Activated CD8-positive, alpha-beta memory T cell treated with anti-CD3 and anti-CD28 coated beads, Interleukin-2, amount 10 ng/mL, durations not matched to agents 7 days and 5 days (primary cell): ENCODE results near the gene CCDC154. TPM values are rescaled to one million over a fixed set of nuclear protein-coding genes. Genes with fewer than 3 reads are reported as not detected.

ENCODE experiments used
- ATAC-seq: fragments of 150-1000 bp; cut with Tn5 transposase; one replicate; pipeline ENCODE4 v1.10.0; 2021; ENCODE audit warnings: moderate library complexity
- CTCF ChIA-PET: fragments of 350-600 bp; sonication (Branson Sonifier 250); formaldehyde crosslinking; loops from one replicate; lab custom pipeline; 2021; ENCODE audit warnings: antibody characterized with exemption; lab: Charles Lee
- DNase-seq: peaks from one replicate; pipeline ENCODE4 v3.0.0-alpha.2; 2020
- H3K27ac Mint-ChIP-seq: one replicate; pipeline ENCODE4 v1.8.0; 2021; ENCODE audit warnings: mild to moderate bottlenecking, mixed read lengths
- H3K27me3 Mint-ChIP-seq: one replicate; pipeline ENCODE4 v1.8.0; 2021; ENCODE audit warnings: mixed read lengths
- H3K36me3 Mint-ChIP-seq: one replicate; pipeline ENCODE4 v1.8.0; 2021; ENCODE audit warnings: mild to moderate bottlenecking, mixed read lengths
- H3K4me1 Mint-ChIP-seq: one replicate; pipeline ENCODE4 v1.8.0; 2021; ENCODE audit warnings: mixed read lengths
- H3K4me3 Mint-ChIP-seq: one replicate; pipeline ENCODE4 v1.8.0; 2021; ENCODE audit warnings: mild to moderate bottlenecking, moderate library complexity, mixed read lengths
- H3K9me3 Mint-ChIP-seq: one replicate; pipeline ENCODE4 v1.8.0; 2022; ENCODE audit warnings: low read depth, mixed read lengths
- total RNA-seq, 2 experiments: library from RNA; stranded (reverse); gene quantifications; one replicate each; pipeline ENCODE4 v1.2.3, GENCODE V29; 2021

Gene CCDC154
- total RNA-seq, 2 experiments from 2014 or later, result 2.0 to 2.9 TPM

- ATAC-seq, result no peak
- Mint-ChIP-seq H3K27me3 (no peaks in the 10 kb centered on the region), H3K27ac (no peak overlapping the region), H3K4me1 (peaks cover 6% of the 10 kb centered on the region), H3K4me3 (no peak overlapping the region), H3K36me3 (peaks cover 5% of the 10 kb centered on the region), H3K9me3 (no peaks in the 10 kb centered on the region)
- CTCF ChIA-PET, result no interaction called here
- DNase-seq, result no peak
These were observed 40.6 kb downstream of the CCDC154 start for GRCh38 chr16:1403733-1404132.

DNA sequence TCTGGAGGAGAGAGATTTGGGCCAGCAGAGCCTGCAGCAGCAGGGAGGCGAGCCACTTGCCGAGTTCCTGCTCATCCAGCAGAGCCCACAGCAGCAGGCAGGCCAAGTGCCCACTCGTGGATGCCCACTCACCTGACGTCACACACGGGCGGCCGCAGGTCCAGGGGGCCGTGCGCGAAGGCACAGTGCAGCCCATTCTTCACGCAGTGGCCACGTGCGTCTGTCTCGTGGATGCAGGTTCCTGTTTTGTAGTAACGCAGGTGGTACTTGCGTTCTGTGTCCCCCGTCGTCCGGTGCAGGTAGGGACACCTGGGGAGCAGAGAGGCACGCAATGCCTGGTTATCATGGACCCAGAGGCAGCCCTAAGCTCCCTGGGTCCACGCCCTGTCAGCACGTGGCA, 41.3 kb downstream of the CCDC154 start:
- H3K27ac Mint-ChIP-seq, result no peak overlapping the region

DNA sequence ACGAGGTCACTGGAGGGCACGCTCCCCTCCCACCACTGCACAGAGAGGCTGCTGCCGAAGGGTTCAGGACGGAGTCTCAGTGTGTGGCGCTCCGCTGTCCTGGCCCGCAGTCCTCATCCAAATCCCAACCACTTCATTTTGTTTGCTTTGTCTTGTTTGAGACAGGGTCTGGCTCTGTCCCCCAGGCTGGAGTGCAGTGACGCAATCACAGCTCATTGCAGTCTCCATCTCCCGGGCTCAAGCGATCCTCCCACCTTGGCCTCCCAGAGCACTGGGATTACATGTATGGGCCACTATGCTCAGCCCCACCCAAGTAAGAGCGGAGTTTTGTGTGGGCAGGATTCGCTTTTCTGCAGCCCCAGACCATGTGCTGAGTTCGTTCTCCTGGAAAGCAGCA, 42.6 kb downstream of the CCDC154 start:
- no peaks in the 10 kb centered on the region for H3K4me1 Mint-ChIP-seq
- no peaks in the 10 kb centered on the region for H3K27me3 Mint-ChIP-seq
- no peaks in the 10 kb centered on the region for H3K9me3 Mint-ChIP-seq
- H3K36me3 Mint-ChIP-seq, result peaks cover 5% of the 10 kb centered on the region
- H3K4me3 Mint-ChIP-seq, result no peak overlapping the region
- CTCF ChIA-PET, result no interaction called here
- H3K27ac Mint-ChIP-seq, result no peak overlapping the region
- DNase-seq, result no peak
- ATAC-seq, result no peak

More for the DNA sequence above, 41.3 kb downstream of the CCDC154 start:
- no peaks in the 10 kb centered on the region for H3K9me3 Mint-ChIP-seq
- ATAC-seq (no peak), DNase-seq (no peak)
- H3K27me3 Mint-ChIP-seq, result no peaks in the 10 kb centered on the region
- CTCF ChIA-PET, result no interaction called here
- H3K4me3 Mint-ChIP-seq, result no peak overlapping the region
- H3K36me3 Mint-ChIP-seq, result peaks cover 5% of the 10 kb centered on the region
- H3K4me1 Mint-ChIP-seq, result peaks cover 3% of the 10 kb centered on the region

DNA sequence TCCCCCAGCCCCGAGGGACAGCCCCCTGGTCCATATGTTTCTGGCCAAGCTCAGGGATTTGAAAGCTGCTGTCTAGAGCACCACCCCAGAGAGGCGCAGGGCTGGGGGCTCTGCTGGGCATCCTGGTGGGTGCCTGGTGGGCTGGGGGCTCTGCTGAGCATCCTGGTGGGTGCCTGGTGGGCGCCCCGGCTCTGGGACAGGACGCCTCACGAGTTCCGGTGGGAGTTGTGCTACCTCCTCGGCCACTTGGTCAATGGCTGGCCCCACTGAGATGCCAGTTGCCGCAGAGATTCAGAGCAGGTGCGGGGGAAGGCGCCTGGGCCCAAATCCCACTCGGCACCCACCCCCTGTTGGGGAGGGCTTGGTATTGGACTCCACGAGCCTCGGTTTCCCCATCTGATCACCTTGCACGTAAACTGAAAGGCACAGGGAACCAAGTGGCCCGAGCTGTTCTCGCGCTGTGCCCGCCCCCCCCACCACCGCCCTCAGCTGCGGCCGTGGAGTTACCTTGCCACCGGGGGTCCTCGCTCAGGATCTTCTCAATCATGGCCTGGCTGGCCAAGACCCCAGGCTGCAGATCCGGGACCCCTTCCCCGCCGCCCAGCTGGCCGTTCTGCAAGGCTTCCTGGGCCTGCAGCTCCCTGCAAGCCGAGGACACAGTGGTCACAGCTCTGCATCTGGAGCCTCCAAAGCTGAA, 43.1 kb downstream of the CCDC154 start:
- Mint-ChIP-seq H3K4me1 (no peaks in the 10 kb centered on the region), H3K27ac (no peak overlapping the region), H3K4me3 (no peak overlapping the region), H3K36me3 (peaks cover 5% of the 10 kb centered on the region), H3K27me3 (no peaks in the 10 kb centered on the region), H3K9me3 (no peaks in the 10 kb centered on the region)
- ATAC-seq, result no peak
- no peak for DNase-seq
- CTCF ChIA-PET, result no interaction called here

DNA sequence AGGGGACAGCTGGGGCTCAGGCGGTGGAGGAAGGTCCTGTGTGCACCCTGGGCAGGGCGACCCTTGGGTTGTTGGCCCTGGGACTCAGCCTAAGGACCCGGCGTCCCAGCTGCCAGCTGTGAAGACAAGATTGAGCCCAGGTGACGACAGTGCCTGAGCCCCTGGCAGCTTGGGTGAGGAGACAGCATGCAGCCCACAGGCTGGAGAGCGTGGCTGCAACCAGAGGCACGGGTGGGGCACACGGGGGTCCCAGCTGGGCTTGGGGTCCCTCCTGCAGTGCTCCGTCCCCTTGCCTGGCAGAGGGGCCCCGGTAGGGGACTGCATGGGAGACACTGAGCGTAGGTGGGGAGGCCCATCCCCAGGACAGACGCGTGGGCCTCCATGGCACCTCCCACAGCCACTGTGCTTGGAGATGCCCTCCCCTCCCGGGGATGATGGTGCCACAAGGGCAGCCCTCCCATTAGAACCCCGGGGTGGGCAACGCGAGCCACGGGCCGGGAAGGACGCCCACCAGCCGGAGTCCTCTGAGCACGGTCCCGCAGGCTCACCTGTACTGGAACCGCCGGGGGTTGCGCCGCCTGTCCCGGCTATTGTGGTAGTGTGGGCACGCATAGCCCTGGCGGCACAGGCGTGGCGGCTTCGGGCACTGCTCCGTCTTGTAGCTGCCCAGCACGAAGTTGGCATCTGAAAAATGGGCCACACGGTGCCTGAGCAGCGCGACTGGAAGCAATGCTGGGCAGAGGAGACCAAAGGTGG, 45.4 kb downstream of the CCDC154 start:
- Mint-ChIP-seq H3K36me3 (peaks cover 5% of the 10 kb centered on the region), H3K4me3 (no peak overlapping the region), H3K4me1 (no peaks in the 10 kb centered on the region), H3K27ac (no peak overlapping the region), H3K9me3 (no peaks in the 10 kb centered on the region), H3K27me3 (no peaks in the 10 kb centered on the region)
- ATAC-seq (no peak), DNase-seq (no peak)
- CTCF ChIA-PET, result no interaction called here

DNA sequence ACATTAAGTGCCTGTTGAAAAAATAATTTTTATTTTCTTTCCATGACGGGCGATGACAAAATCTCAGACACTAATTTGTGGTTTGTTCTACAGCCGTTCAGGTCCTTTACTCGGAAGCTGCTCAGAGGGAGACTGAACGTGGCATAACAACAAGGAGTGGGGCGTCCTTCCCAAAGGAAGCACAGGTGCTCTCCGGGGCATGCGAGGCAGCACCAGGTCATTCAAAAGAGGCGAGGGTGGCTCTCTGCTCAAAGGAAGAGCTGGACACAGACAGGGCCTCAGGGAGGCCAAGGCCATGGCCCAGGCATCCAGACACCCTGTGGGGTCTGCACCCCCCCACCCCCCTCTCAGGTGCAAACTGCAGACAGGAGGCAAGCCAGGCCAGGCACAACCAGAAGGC, 46.0 kb downstream of the CCDC154 start:
- ATAC-seq (no peak), DNase-seq (no peak)
- Mint-ChIP-seq H3K4me1 (no peaks in the 10 kb centered on the region), H3K27me3 (no peaks in the 10 kb centered on the region), H3K9me3 (no peaks in the 10 kb centered on the region), H3K4me3 (no peak overlapping the region), H3K36me3 (peaks cover 5% of the 10 kb centered on the region), H3K27ac (no peak overlapping the region)
- CTCF ChIA-PET, result no interaction called here

DNA sequence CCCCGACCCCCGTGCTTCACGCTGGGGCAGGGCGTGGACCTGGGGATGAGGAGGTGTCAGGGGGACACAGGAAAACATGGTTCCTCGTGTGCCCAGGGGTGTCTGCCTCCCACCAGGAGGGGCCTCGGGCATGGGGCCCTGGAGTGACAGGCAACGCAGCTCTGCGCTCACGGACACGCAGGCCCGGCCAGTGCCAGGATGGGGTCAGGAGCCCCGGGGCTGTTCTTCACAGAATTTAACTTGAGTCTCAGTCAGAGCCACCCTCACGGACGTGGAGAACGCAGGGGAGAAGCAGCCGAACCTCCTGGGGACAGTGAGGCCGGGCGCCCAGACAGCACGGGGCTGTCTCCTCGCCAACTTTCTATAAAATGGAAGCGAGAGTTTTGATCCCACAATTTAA, 46.6 kb downstream of the CCDC154 start:
- H3K4me1 Mint-ChIP-seq, result no peaks in the 10 kb centered on the region
- no peak overlapping the region for H3K27ac Mint-ChIP-seq
- no peak for ATAC-seq
- peaks cover 4% of the 10 kb centered on the region for H3K36me3 Mint-ChIP-seq
- CTCF ChIA-PET, result no interaction called here
- H3K9me3 Mint-ChIP-seq, result no peaks in the 10 kb centered on the region
- no peak for DNase-seq
- H3K4me3 Mint-ChIP-seq, result no peak overlapping the region
- no peaks in the 10 kb centered on the region for H3K27me3 Mint-ChIP-seq

- CTCF ChIA-PET, result no interaction called here
- no peak overlapping the region for H3K4me3 Mint-ChIP-seq
- H3K9me3 Mint-ChIP-seq, result no peaks in the 10 kb centered on the region
- H3K27me3 Mint-ChIP-seq, result no peaks in the 10 kb centered on the region
- no peak for ATAC-seq
- no peaks in the 10 kb centered on the region for H3K36me3 Mint-ChIP-seq
- H3K4me1 Mint-ChIP-seq, result no peaks in the 10 kb centered on the region
- H3K27ac Mint-ChIP-seq, result no peak overlapping the region
- no peak for DNase-seq
These were observed 48.8 kb downstream of the CCDC154 start for GRCh38 chr16:1395444-1396031.

DNA sequence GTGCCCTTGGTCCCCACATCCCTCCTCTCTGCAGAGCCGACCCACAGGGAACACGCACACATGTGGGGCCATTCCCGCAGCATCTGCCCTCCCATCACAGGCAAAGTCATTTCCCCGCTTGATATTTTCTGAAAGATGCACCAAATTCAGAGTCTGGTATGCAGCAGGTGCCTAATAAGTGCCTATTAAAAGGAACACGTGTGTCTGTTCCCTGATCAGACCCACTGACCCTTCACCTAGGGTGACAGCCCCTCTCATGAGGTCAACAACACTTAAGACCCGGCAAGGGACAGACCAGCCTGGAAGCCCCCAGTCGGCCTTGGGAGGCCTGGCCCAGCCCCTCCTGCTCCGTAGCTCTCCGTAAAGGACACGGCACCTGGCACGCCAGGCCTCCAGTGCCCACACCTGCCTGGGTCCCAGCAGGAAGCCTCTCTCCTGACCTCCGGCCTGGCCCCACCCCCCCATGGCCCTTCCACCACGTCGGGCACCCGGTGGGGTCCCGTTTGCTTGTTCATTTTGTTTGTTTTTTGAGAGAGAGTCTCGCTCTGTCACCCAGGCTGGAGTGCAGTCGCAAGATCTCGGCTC, 49.9 kb downstream of the CCDC154 start:
- no peaks in the 10 kb centered on the region for H3K27me3 Mint-ChIP-seq
- H3K36me3 Mint-ChIP-seq, result no peaks in the 10 kb centered on the region
- DNase-seq (no peak), ATAC-seq (no peak)
- CTCF ChIA-PET, result no interaction called here
- H3K27ac Mint-ChIP-seq, result no peak overlapping the region
- H3K9me3 Mint-ChIP-seq, result no peaks in the 10 kb centered on the region
- H3K4me3 Mint-ChIP-seq, result no peak overlapping the region
- H3K4me1 Mint-ChIP-seq, result no peaks in the 10 kb centered on the region

DNA sequence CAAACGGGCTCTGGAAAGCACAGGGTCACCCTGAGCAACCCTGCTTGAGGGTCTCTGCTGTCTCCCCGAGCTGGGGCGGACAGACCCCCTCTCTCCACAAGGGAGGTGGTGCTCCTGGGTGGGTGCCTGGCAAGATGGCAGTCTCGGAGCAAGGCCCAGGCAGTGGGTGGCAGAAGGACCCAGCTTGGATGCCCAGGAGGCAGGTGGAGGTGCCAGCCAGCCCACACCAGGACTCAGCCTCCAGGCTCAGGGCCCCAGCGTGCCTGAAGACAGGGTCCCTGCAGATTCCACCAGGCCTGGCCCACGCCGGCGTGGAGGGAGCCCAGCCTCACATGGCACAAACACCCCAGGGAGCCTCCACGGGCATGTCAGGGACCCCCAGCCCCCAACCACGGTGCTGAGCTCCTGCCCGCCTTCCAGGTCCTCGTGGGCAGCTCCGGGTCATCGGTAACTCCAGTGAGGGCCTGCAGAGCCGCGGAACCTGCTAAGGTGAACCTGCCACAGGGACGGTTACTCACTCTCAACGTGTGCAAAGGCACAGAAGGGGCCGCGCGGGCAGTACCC, 50.7 kb downstream of the CCDC154 start:
- CTCF ChIA-PET, result no interaction called here
- no peak for ATAC-seq

DNA sequence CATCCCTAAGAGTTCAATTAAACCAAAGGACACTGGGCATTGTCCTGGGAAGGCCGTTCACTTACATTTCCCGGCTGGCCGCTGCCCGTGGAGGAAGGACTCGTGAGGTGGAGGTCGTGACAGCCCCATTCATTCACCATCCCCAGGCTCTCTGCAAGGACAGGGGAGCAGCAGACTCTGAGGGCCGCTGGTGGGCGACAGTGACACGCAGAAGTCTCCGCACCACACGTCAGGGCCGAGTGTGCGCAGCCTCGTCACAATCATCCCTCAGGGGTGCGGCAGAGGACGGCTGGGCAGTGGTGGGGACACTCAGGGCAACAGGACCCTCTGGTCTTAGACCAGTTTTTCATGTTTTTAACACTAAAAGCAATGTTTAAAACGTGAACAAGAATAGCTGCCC, 51.5 kb downstream of the CCDC154 start:
- Mint-ChIP-seq H3K9me3 (no peaks in the 10 kb centered on the region), H3K4me1 (no peaks in the 10 kb centered on the region), H3K4me3 (no peak overlapping the region), H3K27ac (no peak overlapping the region), H3K36me3 (no peaks in the 10 kb centered on the region), H3K27me3 (no peaks in the 10 kb centered on the region)
- no peak for ATAC-seq
- no peak for DNase-seq
- CTCF ChIA-PET, result no interaction called here

More for the DNA sequence above, 50.7 kb downstream of the CCDC154 start:
- Mint-ChIP-seq H3K27ac (no peak overlapping the region), H3K36me3 (no peaks in the 10 kb centered on the region), H3K9me3 (no peaks in the 10 kb centered on the region), H3K27me3 (no peaks in the 10 kb centered on the region), H3K4me3 (no peak overlapping the region), H3K4me1 (no peaks in the 10 kb centered on the region)
- DNase-seq, result no peak

GRCh38 chr16:1390239-1390779, 54.0 kb downstream of the CCDC154 start:
- H3K27ac Mint-ChIP-seq, result no peak overlapping the region
- no peaks in the 10 kb centered on the region for H3K4me1 Mint-ChIP-seq
- H3K4me3 Mint-ChIP-seq, result no peak overlapping the region
- no peaks in the 10 kb centered on the region for H3K9me3 Mint-ChIP-seq
- ATAC-seq, result no peak
- H3K27me3 Mint-ChIP-seq, result no peaks in the 10 kb centered on the region
- DNase-seq, result no peak
- H3K36me3 Mint-ChIP-seq, result no peaks in the 10 kb centered on the region
- CTCF ChIA-PET, result interaction anchor here (1.7 kb wide), 1 partner anchor 27 kb away, joined by 4 read pairs; no protein-coding TSS in a partner anchor

DNA sequence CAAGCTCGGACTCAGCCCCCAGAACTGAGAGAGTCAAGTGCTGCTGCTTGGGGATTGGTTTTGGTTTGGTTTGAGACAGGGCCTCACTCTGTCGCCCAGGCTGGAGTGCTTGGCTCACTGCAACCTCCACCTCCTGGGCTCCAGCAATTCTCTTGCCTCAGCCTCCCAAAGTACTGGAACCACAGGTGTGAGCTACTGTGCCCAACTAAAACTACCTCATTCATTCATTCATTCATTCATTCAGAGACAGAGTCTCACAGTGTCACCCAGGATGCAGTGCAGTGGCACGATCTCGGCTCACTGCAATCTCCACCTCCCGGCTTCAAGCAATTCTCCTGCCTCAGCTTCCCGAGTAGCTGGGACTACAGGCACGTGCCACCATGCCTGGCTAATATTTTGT, 54.6 kb downstream of the CCDC154 start:
- Mint-ChIP-seq H3K36me3 (no peaks in the 10 kb centered on the region), H3K4me1 (no peaks in the 10 kb centered on the region), H3K9me3 (no peaks in the 10 kb centered on the region), H3K27me3 (no peaks in the 10 kb centered on the region), H3K4me3 (no peak overlapping the region), H3K27ac (no peak overlapping the region)
- ATAC-seq, result no peak
- DNase-seq, result no peak
- CTCF ChIA-PET, result no interaction called here
